NCI-H1436 treated with DMSO at 0.1 percent for 48 hours (cell line): Measurements from ENCODE around the gene CACNA2D4.

Experiments
- DNase-seq: peaks from one replicate; lab custom pipeline; 2025; lab: John Stamatoyannopoulos, UW

CACNA2D4 gene

DNA sequence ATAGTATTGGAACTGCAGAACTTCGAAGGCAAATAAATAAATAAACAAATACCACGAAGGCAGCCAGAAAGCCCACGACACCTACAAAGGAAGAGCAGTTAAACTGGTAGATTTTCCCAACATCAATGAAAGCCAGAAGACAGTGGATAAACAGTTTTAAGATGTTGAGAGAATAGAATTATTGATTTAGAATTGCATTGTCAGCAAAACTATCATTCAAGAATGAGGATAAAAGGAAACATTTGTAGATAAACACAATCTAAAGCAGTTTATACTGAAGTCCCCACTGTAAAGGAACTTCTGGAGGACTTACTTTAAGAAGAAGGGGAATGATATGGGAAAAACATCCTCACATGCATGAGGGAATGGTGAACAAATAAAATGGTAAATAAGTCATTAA lies 29.5 kb downstream of the CACNA2D4 start:
- DNase-seq: no peak

DNA sequence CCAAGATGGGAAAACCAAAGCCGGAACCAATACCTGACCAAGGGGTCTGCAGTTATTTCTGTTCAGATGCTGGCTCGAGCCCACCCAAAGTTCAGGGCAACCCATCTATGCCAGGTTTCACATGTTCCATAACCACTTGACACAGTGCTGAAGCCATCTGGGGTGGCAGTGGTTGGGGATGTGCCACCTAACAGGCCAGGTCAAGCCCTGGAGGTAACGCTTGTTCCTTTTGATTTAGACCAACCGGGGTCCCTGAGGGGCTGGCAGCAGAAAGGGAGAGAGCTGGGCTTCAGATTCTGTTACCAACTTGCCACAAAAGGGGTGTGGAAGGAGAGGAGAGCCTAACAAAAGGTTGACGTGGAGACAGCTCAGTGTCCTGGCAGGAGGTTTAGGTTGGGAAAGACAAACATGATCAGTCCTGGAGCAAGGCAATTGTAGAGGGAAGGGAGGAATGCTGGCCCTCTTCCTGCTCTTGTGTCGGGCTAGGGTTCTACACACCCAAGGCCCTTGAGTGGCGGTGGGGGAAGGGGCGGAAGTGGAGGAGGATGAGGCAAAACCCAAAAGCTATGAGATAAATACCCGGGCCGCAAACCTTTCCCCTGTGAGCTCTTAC lies 31.9 kb downstream of the CACNA2D4 start:
- no peak for DNase-seq

DNA sequence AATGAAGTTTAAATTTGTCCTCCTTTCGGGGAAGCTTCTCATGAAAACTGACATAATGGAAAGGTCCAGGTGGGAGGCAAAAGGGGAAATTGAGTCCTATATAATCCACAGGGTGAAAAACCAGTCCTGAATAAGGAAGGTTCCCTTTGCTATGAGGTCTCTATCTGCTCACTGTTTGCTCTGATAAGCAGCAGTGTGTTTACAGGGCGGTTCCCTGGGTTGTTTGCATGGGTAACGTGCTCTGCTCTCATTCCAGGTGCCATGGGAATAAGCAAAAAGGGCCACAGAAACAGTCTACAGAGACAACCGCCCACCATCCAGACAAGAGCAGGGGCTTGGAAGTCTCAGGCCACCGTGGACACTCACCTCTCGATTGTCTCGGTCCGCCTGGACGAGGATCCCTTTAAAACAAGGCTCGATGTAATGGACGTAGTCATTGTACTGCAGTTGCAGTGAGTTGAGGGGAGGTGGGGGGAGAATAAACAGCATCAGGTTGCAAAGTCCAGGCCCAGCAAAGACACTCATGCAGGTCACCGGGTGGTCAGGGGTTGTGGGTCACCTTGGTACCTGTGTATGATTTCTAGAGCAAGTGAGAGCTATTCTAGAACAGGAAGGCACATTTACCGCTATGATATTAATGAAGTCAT lies 32.7 kb downstream of the CACNA2D4 start:
- DNase-seq: no peak

DNA sequence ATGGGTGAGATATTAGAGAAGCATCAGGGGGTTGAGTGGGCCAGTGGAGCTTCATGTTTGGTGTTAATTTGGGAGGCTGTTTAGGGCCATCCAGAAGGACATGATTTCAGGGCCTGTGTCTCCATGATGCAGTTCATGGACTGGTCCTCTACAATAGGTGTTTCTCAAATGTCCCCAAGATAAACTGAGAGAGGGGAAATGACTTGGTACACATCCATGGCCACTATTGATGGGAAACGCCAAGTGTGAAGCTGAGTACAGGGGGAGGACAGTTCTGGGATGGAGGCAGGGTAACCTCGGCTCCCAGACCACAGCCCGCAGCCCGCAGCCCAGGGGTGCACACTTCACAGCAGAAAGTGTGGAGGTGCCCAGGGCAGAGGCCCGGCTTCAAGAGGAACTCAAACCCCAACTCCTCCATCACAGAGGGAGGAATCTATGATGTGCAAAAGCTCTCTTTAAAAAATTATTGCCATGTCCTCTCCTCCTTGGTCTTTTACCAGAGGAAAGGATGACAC lies 33.3 kb downstream of the CACNA2D4 start:
- DNase-seq: no peak

DNA sequence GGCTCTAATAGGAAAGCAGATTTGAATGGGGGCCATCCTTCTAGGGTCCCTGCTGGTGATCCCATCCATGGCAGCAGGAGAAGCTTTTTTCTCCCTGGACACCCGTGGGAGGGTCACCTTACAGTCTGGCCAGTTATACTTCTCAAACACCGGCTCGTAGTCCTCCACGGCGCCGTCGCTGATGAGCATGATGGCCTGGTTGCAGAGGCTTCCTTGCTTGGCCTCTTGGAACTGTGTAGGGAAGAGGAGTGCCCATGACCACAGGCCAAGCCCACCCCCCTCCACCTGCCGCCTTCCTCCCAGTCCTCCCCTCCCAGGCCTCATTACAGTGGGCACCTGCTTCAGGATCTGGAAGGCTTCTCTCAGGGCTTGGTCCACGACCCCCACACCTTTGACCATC lies 33.8 kb downstream of the CACNA2D4 start:
- no peak for DNase-seq

DNA sequence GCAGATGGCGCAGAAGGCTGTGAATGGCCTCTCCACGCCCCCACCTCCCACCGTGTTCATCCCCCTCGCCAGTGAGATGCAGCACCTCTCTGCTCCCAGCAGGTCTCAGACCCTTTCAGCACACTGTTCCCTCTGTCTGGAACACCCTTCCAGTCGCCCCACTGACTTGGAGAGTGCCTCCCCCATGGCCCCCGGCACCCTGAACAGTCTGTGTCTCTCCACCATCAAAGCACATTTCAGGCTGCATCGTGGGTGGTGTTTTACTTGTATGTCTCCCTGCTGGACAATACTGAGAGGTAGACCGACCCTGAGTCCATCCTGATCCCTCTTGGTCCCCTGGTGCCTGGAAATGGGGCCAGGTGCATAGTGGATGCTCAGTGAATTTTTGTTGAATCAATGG lies 34.9 kb downstream of the CACNA2D4 start:
- no peak for DNase-seq

DNA sequence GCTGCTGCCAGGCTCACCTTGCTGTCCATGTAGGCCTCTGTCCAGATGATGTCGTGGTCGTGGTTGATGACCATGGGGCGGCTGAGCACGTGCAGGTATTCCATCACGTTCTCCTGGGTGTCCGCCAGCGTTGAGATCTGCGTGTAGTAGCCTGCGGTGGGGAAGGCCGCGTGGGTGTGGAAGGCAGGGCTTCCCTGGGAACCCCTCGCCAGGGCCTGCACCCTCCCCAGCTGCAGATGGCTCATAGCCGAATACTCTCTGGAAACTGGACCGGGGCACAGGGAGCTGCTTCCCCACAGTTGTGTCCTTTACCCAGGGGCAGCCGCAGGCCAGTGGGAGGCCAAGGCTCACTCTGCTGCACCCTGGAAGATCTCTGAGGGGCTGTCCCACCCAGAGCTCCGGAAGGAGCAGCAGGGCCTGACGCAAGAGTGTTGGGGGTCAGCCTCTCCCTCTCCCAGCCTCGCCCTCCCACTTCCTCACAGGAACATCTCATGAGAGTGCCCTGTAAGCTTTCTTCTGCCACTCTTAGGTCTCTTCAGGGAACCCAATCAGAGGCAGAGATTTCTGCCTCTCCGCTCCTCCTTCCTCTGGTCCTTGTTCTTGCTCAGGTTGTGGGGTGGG lies 35.5 kb downstream of the CACNA2D4 start:
- no peak for DNase-seq

DNA sequence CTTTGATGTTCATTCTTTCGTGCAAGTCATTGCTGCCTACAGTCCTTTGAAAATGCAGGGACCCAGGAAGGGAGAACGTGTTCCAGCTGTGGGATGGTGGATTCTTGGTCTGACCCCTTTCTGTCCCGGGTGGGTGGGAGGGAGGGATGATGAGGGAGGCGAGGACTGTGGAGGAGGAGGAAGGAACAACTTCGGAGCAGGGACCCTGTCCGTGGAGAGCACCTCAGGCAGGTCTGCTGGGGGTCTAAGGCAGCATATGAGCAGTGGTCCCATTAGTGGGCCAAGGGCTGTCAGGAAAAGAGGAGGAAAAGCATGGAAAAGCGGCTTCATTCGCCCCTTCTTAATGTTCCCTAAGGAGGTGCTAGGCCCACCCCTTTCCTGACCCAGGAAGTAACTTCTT lies 36.0 kb downstream of the CACNA2D4 start:
- DNase-seq: no peak

DNA sequence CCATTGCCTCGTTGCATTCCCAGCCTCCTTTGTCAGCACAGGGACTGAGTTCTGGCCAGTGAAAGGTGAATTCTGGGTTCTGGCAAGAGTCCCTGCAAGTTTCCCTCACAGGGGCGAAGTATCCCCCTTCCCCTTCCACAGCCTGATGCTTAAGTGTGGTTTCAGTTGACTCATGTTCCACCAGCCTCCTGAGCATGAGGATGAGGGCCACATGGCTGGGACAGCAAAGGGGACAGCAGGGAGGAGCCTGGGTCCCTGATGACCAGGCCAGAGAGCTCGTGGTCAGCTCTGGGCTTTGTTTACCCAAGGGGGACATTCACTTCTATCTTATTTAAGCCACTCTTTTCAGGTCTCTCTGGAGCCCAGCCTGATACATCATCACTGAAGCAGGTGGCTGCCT lies 36.5 kb downstream of the CACNA2D4 start:
- no peak for DNase-seq

DNA sequence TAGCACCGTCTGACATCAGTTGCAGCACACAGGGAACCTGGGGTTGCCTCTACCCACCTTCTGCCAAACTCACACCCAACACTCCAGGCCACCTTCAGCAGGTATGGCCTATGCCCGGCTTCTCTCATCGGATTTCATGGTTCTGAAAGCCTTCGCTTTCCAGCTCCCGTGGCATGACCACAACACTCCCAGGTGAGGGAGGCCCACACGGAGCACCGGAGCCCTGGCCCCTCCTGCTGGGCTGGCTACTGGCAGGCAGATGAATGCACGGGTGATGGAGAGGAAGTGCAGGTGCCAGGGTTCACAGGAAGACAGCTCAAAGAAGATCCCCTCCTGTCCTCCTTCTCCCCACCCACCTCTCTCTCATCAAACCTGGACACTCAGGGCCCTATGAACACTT lies 37.2 kb downstream of the CACNA2D4 start:
- no peak for DNase-seq

DNA sequence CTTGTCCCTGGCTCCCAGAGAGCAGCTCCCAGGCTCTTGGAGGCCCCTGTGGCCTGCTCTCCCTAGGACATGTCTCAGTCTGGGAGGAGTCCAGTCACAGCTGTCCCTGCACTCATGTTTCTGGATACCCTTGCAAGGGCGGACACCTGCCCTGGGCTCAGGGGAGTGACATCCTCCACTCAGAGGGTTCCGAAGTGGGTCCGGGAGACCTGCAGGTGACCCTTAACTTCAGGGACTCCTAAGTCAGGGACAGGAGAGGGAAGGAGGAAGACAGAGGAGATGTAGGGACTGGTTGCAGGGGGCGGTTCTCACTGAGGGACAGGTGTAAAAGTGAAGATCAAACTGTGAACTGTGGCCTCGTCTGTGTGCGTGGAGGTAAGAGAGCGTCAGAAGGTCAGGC lies 37.6 kb downstream of the CACNA2D4 start:
- no peak for DNase-seq

DNA sequence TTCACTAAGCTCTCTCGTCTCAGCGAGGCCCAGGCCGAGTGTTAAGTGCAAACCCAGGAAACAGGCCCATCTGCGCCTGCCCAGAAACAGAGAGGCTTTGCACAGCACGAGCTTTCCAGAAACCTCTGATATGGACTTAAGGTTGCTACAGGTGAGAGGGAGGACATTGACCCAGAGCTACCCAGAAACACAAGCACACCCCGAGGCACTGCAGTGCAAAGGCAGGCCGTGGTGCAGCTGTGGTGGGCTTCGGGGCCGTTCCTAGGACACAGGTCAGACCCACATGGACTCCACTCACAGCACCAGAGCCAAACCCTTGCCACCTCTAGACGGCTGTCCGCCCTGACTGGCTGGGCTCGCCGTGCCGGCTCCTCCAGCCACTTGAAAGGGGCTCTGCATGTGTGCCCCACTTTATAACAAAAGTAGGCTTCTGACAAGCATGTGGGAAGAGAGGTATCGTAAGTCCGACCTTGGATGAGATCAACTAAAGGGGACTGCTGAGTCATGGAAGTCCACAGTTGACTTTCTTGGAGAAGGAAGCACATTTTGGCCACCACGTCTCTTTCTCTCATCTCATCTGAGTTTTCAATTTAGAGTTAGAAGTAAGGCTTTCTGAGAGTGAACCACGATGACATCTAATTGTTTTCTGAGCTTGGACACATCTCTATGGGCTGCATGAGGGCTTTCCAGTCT lies 38.2 kb downstream of the CACNA2D4 start:
- DNase-seq: no peak

DNA sequence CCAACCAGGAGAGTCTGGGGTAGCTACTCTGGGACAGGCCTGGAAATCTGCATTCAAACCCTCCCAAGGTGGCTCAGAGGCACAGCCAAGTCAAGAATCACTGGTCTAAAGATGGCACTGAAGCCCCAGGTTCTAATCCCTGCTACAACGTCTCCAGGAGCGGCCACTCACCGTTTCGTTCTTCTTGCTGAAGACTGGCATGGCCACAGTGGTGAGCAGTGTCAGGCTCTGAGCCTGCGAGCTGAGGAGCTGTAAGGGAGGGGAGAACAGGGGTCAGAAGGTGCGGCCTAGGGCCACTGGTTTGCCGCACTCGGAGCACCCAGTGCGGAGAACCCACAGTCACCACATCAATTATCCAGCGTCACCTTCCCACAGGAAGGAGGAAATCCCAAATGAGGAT lies 38.8 kb downstream of the CACNA2D4 start:
- DNase-seq: no peak

DNA sequence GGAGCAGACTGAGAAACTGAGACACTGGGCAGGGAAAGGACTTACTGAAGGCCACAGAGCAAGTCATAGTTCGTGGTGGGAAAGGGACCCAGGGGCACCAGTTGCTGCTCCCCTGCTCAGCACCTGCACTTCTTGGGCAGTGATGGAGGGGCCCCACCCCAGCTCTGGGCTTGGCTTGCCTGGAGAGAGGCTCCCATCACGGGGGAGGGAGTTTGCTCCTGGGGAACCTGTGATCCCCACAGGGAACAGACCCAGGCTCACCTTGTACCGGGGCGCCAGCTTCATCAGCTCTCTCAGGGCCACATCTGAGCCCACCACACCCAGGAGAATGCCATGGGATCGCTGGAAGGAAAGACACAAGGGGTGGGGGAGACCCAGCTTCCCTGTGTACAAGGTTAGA lies 39.8 kb downstream of the CACNA2D4 start:
- DNase-seq: no peak

DNA sequence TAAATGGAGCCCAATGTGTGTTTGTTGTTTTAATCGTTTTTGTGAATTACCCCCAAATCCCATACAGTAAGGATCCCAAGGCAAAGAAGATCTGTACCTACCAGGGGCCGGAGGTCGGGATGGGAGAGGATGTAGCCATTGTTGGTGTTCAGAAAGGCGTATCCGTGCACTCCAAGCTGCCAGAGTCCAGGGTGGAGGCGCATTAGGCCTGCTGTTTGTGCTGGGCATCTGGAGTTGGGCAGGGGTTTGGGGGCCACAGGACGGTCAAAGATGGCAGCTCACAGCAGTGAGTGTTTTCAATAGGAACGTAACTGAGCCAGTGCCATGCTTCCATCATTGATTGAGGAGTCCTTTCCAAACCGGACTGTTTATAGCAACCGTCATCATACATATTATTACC lies 40.2 kb downstream of the CACNA2D4 start:
- no peak for DNase-seq

DNA sequence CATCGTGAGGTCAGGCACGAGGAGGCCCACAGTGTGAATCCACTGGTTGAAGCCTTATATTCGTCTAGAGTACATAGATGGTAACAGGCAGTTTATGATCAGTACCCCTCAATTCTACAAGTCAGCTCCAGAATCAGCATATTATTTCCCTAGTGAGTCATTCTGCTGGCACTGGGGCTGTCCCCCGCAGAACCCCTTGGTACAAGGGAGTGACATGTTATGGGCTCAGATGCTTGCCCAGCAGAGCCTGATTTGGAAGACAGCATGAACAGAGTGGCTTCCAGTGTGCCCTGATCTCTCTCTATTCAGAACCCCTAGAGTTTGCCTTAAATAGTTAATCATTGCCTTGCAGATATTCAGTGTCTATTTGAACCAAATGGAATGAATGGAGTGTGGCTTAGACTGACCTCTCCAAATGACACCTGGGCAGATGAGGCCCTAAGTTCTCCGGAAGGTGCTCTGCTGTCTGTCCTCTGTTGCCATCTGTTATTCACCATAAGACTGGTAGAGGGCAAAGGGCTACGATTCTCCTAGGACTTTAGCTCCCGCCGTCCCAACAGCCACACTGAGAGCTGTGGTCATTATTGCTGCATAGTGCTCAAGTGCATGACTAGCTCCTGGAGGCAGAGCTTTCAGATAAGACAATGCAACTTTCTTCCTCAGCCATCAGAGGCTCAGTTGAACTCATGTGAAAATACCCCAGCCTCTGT lies 41.1 kb downstream of the CACNA2D4 start:
- DNase-seq: no peak

DNA sequence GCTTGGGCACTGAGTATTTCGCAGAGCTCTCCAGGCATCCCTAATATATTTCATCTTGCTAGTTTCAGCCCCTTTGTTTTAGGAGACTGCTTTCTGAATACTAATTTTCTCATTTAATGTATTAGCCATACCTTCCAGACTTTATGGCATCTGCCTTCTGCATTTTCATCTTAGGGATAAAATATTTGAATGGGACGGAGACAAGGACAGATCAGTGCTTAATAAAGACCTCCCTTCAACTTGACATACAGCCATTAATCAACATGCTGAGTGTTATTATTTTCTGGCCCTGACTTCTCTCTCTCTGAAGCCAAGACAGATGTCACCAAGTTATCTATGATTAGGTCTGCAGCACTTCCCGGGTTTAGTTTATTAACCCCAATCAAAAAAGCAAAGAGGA lies 42.4 kb downstream of the CACNA2D4 start:
- DNase-seq: no peak

DNA sequence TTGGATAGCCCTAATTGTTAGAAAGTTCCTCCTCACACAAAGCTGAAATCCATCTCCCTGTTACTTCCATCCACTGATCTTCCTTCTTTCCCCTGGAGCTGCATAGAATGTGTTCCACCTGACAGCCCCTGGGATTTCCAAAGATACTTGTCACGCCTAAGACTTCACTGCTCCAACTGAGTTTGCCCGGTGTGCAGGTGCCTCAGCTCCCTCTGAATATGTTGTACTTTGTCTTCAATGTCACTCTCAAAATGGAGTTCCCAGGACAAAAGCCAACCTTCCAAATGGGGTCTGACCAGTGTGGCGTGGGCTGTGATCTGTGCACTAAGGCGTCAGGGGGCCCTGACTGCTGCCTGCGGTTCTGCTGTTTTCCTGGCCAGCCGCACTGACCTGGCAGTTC lies 42.8 kb downstream of the CACNA2D4 start:
- no peak for DNase-seq

DNA sequence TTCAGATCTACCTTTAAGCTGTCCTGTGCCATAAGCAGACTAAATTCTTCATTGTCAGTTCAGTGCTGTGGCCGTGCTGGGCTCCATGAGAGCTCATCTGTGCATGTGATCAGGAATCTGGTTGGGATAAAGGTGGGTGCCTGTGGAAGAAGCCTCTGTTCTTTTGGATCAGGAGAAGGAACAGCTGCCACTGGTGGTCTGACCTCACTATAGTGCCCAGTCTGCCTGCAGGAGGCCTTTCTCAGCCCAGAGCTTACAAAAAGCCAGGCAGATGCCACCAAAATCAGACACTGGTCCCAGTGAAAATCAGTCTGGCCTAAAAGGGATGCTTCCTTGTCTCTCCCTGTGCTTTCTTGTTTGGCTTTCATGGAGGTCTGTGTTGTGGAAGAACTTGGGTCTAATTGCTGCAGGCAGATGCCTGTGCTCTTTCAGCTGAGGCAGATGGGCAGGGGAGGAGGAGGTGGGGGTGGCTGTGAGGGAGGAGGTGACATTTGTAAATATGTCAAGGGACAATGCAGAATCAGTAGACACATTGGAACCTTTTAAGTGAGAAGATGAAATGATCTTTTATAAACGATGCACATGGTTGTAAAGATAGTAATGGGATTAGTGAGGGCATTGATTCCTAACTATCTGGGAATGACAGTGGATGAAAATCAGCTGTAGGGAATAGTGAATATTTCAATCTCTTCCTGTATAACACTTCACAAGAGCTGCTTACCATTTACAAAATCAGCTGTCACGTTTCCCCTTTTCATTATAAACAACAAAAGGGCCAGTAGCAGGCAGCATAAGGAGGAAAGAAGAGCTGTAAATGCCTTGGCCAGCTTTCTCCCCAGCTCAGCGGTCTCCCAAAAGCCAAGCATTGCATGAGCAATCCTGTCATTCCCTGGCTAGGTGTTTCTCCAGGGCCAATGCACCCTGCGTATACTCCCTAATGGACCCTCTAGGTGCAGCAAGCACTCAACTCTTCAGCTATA lies 44.6 kb downstream of the CACNA2D4 start:
- DNase-seq: no peak

DNA sequence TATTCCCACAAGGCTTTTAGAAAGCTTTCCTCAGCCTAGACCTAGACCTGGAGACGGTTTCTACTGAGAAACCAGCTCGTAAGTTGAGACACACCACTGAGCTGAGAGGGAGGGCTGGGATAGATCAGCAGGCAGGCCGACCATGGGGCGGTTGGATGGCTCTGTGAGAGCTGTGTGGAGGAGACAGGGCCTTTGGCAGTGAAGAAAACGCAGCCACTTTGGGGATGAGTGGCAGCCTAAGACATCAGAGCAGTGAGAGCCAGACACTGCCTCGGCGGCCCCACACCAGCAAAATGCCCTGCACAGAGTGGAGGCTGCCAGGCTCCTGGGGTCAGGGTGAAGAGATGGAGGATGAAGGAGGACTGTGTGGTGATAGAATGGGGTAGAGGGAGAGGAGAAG lies 46.0 kb downstream of the CACNA2D4 start:
- no peak for DNase-seq

DNA sequence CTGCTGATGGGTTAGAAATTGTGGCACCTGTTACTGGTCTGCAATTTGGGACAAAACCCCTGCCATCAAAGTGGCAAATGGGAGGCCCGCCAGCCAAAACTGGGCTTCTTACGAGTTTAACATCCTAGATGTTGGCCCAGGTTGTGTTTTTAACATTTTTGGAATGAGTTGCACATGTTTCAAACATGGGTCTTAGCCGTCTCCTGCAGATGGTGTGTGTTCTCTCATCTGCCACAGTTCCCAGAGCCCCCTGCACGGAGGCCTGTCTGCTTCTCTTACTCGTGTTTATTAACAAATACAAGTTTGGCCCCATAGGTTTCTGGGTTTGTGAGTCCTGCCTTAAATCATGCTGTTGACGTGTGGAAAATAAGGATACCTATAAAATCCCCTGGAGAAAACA lies 46.5 kb downstream of the CACNA2D4 start:
- no peak for DNase-seq
